Body of pancreas (tissue), 4 donors: ENCODE data around the gene SLC11A1. TPM values are rescaled to one million over a fixed set of nuclear protein-coding genes. Genes with fewer than 3 reads are reported as not detected.
A peak's percentile ranks its signal among the peaks of the same experiment; 100 is the strongest.

ENCODE experiments used
- ATAC-seq: fragments of 150-250 bp; one replicate; pipeline ENCODE4 v1.9.1; 2016
- DNase-seq, 4 donors: peaks; one replicate each; pipeline ENCODE4 v3.0.0-alpha.2; 2019
- H3K27ac ChIP-seq, 4 donors: fragments of 200-600 bp; sonication (generic); 1 replicate in 3 of 4; 2 replicates in 1 of 4; pipeline versions ENCODE4 v1.5.1 to v1.6.1; 2016 to 2019; ENCODE audit warnings: mild to moderate bottlenecking in 1 of 4, mixed read lengths in 1 of 4, moderate library complexity in 1 of 4
- H3K27me3 ChIP-seq, 2 donors: fragments of 200-600 bp; sonication (generic); one replicate each; pipeline ENCODE4 v1.6.0; 2016; ENCODE audit warnings: mild to moderate bottlenecking in 1 of 2
- H3K36me3 ChIP-seq, 2 donors: fragments of 200-600 bp; sonication (generic); replicated peaks in 1 of 2; 2 replicates each; pipeline ENCODE4 v1.5.1; 2016; ENCODE audit warnings: low read depth in 2 of 2; ENCODE audit not compliant: insufficient read depth in 1 of 2
- H3K4me1 ChIP-seq: fragments of 200-600 bp; sonication (generic); one replicate; pipeline ENCODE4 v1.6.0; 2016
- H3K4me3 ChIP-seq, 2 donors: fragments of 200-600 bp; sonication (generic); 1 replicate in 1 of 2; 2 replicates in 1 of 2; pipeline ENCODE4 v1.5.1; 2016 to 2019
- H3K9me3 ChIP-seq, 3 donors: fragments of 200-600 bp; sonication (generic); 1 replicate in 2 of 3; 2 replicates in 1 of 3; pipeline ENCODE4 v1.5.1; 2016
- CTCF ChIP-seq, 7 experiments: fragments of 450-650 bp in 4 of 7; fragments of 200-600 bp in 3 of 7; sonication (generic) in 3 of 7; IDR thresholded peaks; one replicate each; pipeline ENCODE4 v1.5.1; 2016 to 2019; ENCODE audit warnings: antibody characterized with exemption in 7 of 7
- POLR2A ChIP-seq, 3 donors: fragments of 450-650 bp; IDR thresholded peaks; one replicate each; pipeline ENCODE4 v1.6.1; 2016; ENCODE audit warnings: antibody characterized with exemption in 3 of 3, mild to moderate bottlenecking in 2 of 3
- WGBS, 2 donors: methylation state at CpG; one replicate each; pipeline ENCODE4 v1.1.5; 2017; 5-methylcytosine and 5-hydroxymethylcytosine counted together
- intact Hi-C: fragments of 100-400 bp; cut with DNase I; formaldehyde crosslinking; loops from one replicate; pipeline ENCODE4 v1.15.1; 2023
- total RNA-seq, 2 donors: library from RNA; depleted of rRNA; stranded (reverse); fragments of >200 nt; gene quantifications; one replicate each; pipeline ENCODE4 v1.1.0, GENCODE V29; 2016

SLC11A1 gene
- total RNA-seq, 2 donors from 2014 or later, result 3.0 to 7.3 TPM

- no peaks in the 10 kb centered on the region for H3K9me3 ChIP-seq
- H3K27me3 ChIP-seq, result no peaks in the 10 kb centered on the region
- H3K27ac ChIP-seq, result no peak overlapping the region
- intact Hi-C loops, result no loop called here
- no peaks in the 10 kb centered on the region for H3K4me1 ChIP-seq
- DNase-seq (no peak), ATAC-seq (no peak)
- no peak for TF ChIP-seq POLR2A (IDR thresholded peaks at IDR 0.05)
- TF ChIP-seq CTCF (IDR thresholded peaks at IDR 0.05), result no peak
- 93 to 95% methylated on average over 8 of the region's 8 CpGs for WGBS, 2 donors
- peaks cover 0 to 5% of the 10 kb centered on the region in 2 donors for H3K36me3 ChIP-seq
- H3K4me3 ChIP-seq, result no peak overlapping the region
These were observed 50.7 kb downstream of the SLC11A1 start for GRCh38 chr2:218432676-218433365.

GRCh38 chr2:218434456-218434855 lies 52.4 kb downstream of the SLC11A1 start:
- 78 to 84% methylated on average over 9 of the region's 9 CpGs for WGBS, 2 donors
- Histone ChIP-seq H3K27me3 (no peaks in the 10 kb centered on the region), H3K27ac (no peak overlapping the region), H3K36me3 (peaks cover 0 to 2% of the 10 kb centered on the region in 2 donors), H3K4me1 (no peaks in the 10 kb centered on the region), H3K9me3 (no peaks in the 10 kb centered on the region), H3K4me3 (no peak overlapping the region)
- no peak for TF ChIP-seq CTCF (IDR thresholded peaks at IDR 0.05)
- no peak for TF ChIP-seq POLR2A (IDR thresholded peaks at IDR 0.05)
- DNase-seq, result no peak
- intact Hi-C loops, result no loop called here
- no peak for ATAC-seq

- ATAC-seq (peak; percentile 27), DNase-seq (no peak)
- whole genome bisulfite sequencing, 2 donors, result 93 to 98% methylated on average over 7 to 11 of the region's 11 CpGs
- TF ChIP-seq CTCF (IDR thresholded peaks at IDR 0.05) (no peak), POLR2A (IDR thresholded peaks at IDR 0.05) (no peak)
- Histone ChIP-seq H3K4me1 (no peaks in the 10 kb centered on the region), H3K27ac (no peak overlapping the region), H3K36me3 (peaks cover 0 to 2% of the 10 kb centered on the region in 2 donors), H3K9me3 (no peaks in the 10 kb centered on the region), H3K4me3 (no peak overlapping the region), H3K27me3 (no peaks in the 10 kb centered on the region)
- intact Hi-C loops, result no loop called here
These were observed 53.2 kb downstream of the SLC11A1 start for GRCh38 chr2:218435003-218435982.

GRCh38 chr2:218436992-218437391 lies 54.9 kb downstream of the SLC11A1 start:
- TF ChIP-seq POLR2A (IDR thresholded peaks at IDR 0.05) (no peak), CTCF (IDR thresholded peaks at IDR 0.05) (no peak)
- intact Hi-C loops, result no loop called here
- H3K27ac ChIP-seq, result no peak overlapping the region
- DNase-seq (no peak), ATAC-seq (no peak)
- H3K36me3 ChIP-seq, result peaks cover 0 to 2% of the 10 kb centered on the region in 2 donors
- 88 to 100% methylated on average over 1 to 5 of the region's 5 CpGs for whole genome bisulfite sequencing, 2 donors
- H3K4me3 ChIP-seq, result no peak overlapping the region
- no peaks in the 10 kb centered on the region for H3K4me1 ChIP-seq
- H3K27me3 ChIP-seq, result no peaks in the 10 kb centered on the region
- no peaks in the 10 kb centered on the region for H3K9me3 ChIP-seq
